HG02623 (cell line): ENCODE results near the gene ADAMTS6.

Experiments
- ATAC-seq: cut with Tn5 transposase; IDR thresholded peaks from one replicate; pipeline ENCODE4 v1.9.1; 2021; ENCODE audit warnings: moderate library complexity; ENCODE audit not compliant: unreplicated experiment

The ADAMTS6 gene

GRCh38 chr5:65152131-65152530 lies 329.6 kb downstream of the ADAMTS6 start:
- ATAC-seq, result no peak

GRCh38 chr5:65151614-65152013 lies 330.1 kb downstream of the ADAMTS6 start:
- ATAC-seq, result no peak

DNA sequence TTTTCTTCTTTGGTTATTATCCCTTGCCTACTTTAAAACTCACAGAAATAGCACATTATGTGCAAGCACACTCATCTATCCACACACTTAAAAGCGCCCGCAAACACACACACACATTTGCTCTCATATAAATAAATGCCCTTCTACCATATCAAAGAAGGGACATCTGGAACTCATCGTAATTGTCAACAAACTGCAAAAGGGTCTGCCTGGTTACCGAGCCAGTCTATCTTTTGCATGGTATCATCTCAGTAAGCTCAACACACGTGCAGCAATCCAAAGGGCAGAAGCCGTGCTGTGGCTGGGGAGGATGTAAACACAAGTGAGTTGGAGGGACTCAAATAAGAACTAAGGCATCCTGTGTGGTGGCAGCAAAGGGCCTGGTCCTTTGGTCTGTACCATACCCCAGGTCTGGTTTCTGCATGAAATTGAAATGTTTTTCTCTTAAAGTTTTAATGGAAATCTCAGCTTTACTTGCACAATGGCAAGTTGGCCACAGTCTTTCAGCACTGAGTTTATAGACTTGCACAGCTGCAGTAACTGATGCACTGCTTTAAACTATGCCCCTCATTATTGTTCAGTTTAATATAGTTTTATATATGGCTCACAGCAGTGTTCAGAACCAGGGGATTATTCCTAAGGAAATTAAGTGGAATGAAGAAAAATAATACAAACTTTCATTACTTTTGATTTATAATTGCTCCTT lies 331.0 kb downstream of the ADAMTS6 start:
- no peak for ATAC-seq

- ATAC-seq, result no peak
These were observed 331.9 kb downstream of the ADAMTS6 start for GRCh38 chr5:65149827-65150226.

DNA sequence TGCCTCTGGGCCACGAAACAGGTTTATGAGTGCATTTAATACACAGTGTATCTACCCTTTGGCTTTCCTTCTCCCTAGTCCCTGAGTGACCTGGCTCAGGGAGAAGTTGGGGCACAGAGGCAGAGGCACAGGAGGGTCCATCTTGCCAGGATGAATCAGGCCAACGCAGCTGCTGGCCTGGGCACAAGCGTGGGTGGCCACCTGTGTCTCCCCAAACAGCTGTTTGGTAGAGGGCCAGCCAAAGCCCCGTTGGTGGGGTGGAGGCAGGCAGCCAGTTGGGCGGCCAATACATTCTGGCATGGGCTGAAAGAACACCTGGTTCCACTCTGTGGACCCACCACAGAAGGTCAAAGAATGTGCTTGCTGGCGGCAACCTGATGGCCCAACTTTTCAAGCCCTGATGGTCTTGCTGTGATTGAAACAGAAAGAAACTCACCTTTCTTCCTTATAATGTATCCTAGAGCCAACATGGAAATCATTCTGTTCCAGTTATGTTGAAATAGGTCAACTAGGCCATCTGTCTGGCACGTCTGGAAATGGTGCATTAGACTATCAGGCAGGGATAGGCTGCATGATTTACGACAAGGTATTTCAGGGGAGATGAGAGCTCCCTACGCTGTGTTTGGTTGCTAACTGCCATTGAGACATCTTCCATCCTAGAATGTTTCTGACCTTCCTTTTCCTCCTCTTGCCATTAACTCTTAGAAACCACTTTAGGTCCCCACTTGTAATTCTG lies 337.4 kb downstream of the ADAMTS6 start:
- ATAC-seq, result no peak

- ATAC-seq, result no peak
These were observed 339.2 kb downstream of the ADAMTS6 start for GRCh38 chr5:65142511-65143011.

- ATAC-seq, result no peak
These were observed 339.7 kb downstream of the ADAMTS6 start for GRCh38 chr5:65142016-65142415.

GRCh38 chr5:65141493-65141892 lies 340.2 kb downstream of the ADAMTS6 start:
- ATAC-seq, result no peak

- no peak for ATAC-seq
These were observed 344.1 kb downstream of the ADAMTS6 start for GRCh38 chr5:65137631-65138030.

DNA sequence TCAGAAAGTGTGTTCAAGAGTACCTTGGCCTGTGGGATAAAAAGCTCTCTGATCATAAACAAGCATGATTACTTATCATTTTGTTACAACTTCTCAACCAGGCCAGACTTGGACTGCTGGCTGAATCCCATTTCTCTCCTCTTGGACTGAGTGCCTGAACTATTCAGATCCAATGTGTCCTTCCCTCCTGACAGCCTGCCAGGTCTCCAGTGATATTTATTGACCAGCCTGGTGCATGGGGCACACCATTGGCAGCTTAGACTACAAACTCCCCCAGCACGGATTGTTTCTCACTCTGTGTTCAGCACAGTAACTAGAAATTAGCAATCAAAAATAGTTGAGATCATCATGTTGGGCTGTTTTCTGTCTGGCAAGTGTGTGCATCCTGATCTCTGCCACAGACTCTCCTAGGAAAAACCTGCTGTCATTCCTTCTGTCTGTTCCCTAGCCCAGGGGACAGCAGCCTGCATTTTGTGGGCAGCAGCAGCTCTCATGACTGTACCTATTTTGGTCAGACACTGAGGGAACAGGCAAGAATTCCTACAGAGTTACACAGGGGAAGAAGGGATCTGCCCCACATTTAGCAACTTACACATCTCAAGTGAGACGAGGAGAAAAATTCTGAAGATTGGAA lies 348.1 kb downstream of the ADAMTS6 start:
- no peak for ATAC-seq

GRCh38 chr5:65132386-65132785 lies 349.3 kb downstream of the ADAMTS6 start:
- ATAC-seq, result no peak

GRCh38 chr5:65128226-65128625 lies 353.5 kb downstream of the ADAMTS6 start:
- ATAC-seq, result no peak

DNA sequence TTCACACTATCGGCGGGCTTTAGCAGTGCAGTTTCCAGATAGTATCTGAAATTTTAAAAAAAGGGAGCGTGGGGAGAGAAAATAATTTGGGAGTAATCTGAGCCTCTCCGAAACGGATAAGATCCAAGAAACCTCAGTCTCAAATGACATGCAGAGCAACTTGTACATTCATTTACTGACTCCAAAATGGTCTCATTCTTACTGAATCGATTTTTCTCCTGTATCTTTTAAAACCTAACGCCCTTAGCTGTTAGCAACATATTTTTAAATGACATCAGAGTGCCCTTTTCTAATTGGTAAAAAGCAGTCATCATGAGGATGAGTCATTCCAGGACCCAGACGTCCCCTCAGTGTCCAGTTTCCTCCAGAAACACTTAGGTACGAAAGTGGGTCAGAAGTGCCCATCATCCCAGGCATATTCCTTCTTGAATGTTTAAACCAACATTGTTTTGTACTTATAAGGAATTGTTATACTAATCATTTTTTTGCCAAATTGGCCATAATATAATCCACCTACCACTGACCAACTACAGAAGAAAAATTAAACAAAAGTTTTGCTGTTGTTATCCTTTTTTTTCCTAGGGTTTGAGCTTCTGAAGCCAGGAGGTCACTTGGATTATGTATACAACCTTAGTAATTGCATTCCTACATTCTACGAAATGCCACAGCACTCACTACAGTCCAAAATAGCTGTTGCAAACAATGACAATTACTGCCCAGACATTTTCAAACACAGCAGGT lies 354.4 kb downstream of the ADAMTS6 start:
- ATAC-seq, result no peak

DNA sequence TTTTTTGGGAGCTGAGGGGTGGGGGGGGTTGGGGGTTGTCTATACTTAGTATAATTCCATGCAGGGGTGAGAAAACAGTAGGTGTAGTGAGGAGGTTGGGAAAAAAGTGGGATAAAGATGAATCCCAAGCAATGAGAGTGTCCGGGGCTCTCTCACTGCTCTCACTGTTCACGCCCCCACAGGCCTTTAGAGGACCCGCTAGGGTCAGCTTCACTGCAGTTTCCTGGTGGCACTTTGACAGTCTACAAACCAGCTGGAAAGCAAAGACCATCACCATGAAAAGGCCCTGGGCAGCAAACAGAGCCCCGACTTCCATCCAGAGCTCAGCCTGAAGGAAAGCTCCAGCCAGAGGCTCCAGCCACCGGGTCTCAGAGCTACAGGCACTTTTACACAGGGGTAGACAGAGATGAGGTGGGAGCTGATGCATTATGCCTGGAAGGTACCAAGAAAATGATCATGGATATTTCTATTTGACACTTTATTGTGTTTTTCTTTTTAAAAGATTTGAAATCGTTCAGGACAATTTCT lies 355.1 kb downstream of the ADAMTS6 start:
- ATAC-seq, result no peak

GRCh38 chr5:65125591-65126541 lies 355.9 kb downstream of the ADAMTS6 start:
- no peak for ATAC-seq

- no peak for ATAC-seq
These were observed 359.8 kb downstream of the ADAMTS6 start for GRCh38 chr5:65121880-65122436.

- no peak for ATAC-seq
These were observed 361.3 kb downstream of the ADAMTS6 start for GRCh38 chr5:65120371-65120967.

- no peak for ATAC-seq
These were observed 364.2 kb downstream of the ADAMTS6 start for GRCh38 chr5:65117525-65117924.

GRCh38 chr5:65113771-65114170 lies 367.9 kb downstream of the ADAMTS6 start:
- ATAC-seq, result no peak
